ENCODE data around the gene PPP1R18. TPM values are rescaled to one million over a fixed set of nuclear protein-coding genes. Genes with fewer than 3 reads are reported as not detected.

Gene PPP1R18
- total and polyA plus RNA-seq, 9 of the 15 experiments (the other 6 are each of a cell fraction or from before 2014, with no cell fraction given), result 12.0 to 99.2 (median 42.6) TPM

DNA sequence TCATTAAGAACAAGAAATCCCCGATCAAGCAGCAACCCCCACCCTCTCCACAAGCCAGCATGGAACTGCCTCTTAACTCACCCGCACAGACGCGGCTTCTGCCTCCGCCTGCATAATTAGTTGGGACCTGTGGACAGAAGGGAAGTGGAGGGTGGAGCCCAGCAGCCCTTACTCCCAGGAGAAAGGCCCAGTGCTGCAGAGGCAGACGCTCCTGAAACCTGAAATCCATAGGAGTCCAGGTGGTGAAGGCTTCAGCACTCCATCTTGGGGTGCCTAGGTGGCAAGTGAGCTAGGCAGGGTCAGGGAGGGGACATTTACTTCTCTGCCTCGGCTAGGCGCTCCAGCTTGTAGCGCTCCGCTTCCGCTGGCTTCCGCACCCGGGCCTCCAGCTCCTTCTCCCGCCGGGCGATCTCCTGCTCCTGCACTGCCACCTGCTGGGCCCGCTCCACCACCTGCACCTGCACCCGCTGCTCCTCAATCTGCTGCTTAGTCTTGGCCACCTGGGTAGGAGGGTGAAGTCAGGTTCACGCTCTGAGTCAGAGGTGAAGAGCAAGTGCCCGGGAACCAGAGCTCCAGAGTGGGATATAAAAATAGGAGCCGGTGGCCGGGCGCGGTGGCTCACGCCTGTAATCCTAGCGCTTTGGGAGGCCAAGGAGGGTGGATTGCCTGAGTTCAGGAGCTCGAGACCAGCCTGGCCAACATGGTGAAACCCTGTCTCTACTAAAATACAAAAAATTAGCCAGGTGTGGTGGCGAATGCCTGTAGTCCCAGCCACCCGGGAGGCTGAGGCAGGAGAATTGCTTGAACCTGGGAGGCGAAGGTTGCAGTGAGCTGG lies 44.4 kb upstream of the PPP1R18 start (continued):
- TF ChIP-seq KAT7 (CRISPR knock-in tag; IDR thresholded peaks at IDR 0.05; ENCODE audit: borderline replicate concordance), result peak; percentile 66; the same call in 1 of the 2 replicates
- TF ChIP-seq ZFX (CRISPR knock-in tag; IDR thresholded peaks at IDR 0.05), result no peak
- TF ChIP-seq SUPT5H (IDR thresholded peaks at IDR 0.05), result no peak
- no peak for TF ChIP-seq NR1H2 (CRISPR knock-in tag; IDR thresholded peaks at IDR 0.05)
- TF ChIP-seq TCF3 (CRISPR knock-in tag; IDR thresholded peaks at IDR 0.05), result peak; percentile 34; the same call in 1 of the 2 replicates
- TF ChIP-seq, protein P1, sequence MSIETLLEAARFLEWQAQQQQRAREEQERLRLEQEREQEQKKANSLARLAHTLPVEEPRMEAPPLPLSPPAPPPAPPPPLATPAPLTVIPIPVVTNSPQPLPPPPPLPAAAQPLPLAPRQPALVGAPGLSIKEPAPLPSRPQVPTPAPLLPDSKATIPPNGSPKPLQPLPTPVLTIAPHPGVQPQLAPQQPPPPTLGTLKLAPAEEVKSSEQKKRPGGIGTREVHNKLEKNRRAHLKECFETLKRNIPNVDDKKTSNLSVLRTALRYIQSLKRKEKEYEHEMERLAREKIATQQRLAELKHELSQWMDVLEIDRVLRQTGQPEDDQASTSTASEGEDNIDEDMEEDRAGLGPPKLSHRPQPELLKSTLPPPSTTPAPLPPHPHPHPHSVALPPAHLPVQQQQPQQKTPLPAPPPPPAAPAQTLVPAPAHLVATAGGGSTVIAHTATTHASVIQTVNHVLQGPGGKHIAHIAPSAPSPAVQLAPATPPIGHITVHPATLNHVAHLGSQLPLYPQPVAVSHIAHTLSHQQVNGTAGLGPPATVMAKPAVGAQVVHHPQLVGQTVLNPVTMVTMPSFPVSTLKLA (conservative IDR thresholded peaks at IDR 0.05), result no peak
- TF ChIP-seq CXXC5 (CRISPR knock-in tag; IDR thresholded peaks at IDR 0.05), result peak; percentile 22; the same call in 1 of the 2 replicates
- peak; percentile 72 for TF ChIP-seq HMGN3 (IDR thresholded peaks at IDR 0.05; ENCODE audit: borderline replicate concordance, extremely low read depth, insufficient read length, low read depth, low read length)
- TF ChIP-seq, protein P2, sequence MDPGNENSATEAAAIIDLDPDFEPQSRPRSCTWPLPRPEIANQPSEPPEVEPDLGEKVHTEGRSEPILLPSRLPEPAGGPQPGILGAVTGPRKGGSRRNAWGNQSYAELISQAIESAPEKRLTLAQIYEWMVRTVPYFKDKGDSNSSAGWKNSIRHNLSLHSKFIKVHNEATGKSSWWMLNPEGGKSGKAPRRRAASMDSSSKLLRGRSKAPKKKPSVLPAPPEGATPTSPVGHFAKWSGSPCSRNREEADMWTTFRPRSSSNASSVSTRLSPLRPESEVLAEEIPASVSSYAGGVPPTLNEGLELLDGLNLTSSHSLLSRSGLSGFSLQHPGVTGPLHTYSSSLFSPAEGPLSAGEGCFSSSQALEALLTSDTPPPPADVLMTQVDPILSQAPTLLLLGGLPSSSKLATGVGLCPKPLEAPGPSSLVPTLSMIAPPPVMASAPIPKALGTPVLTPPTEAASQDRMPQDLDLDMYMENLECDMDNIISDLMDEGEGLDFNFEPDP (CRISPR knock-in tag; IDR thresholded peaks at IDR 0.05), result no peak
- TF ChIP-seq ZNF583 (CRISPR knock-in tag; IDR thresholded peaks at IDR 0.05), result no peak
- TF ChIP-seq ZNF239 (CRISPR knock-in tag; IDR thresholded peaks at IDR 0.05), result no peak
- peak; percentile 53; the same call in 1 of the 2 replicates for TF ChIP-seq SP1 (CRISPR knock-in tag; IDR thresholded peaks at IDR 0.05)
- TF ChIP-seq, protein P3, sequence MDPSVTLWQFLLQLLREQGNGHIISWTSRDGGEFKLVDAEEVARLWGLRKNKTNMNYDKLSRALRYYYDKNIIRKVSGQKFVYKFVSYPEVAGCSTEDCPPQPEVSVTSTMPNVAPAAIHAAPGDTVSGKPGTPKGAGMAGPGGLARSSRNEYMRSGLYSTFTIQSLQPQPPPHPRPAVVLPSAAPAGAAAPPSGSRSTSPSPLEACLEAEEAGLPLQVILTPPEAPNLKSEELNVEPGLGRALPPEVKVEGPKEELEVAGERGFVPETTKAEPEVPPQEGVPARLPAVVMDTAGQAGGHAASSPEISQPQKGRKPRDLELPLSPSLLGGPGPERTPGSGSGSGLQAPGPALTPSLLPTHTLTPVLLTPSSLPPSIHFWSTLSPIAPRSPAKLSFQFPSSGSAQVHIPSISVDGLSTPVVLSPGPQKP (CRISPR knock-in tag; IDR thresholded peaks at IDR 0.05), result no peak
- no peak for TF ChIP-seq ZNF699 (CRISPR knock-in tag; IDR thresholded peaks at IDR 0.05; ENCODE audit: insufficient replicate concordance)
- TF ChIP-seq FOXA3 (CRISPR knock-in tag; conservative IDR thresholded peaks at IDR 0.05 in 1 of 2, IDR thresholded peaks at IDR 0.05 in 1 of 2), result no peak
- no peak for TF ChIP-seq NR3C1 (CRISPR knock-in tag; IDR thresholded peaks at IDR 0.05)
- TF ChIP-seq ZNF174 (CRISPR knock-in tag; IDR thresholded peaks at IDR 0.05), result no peak
- TF ChIP-seq, protein P4, sequence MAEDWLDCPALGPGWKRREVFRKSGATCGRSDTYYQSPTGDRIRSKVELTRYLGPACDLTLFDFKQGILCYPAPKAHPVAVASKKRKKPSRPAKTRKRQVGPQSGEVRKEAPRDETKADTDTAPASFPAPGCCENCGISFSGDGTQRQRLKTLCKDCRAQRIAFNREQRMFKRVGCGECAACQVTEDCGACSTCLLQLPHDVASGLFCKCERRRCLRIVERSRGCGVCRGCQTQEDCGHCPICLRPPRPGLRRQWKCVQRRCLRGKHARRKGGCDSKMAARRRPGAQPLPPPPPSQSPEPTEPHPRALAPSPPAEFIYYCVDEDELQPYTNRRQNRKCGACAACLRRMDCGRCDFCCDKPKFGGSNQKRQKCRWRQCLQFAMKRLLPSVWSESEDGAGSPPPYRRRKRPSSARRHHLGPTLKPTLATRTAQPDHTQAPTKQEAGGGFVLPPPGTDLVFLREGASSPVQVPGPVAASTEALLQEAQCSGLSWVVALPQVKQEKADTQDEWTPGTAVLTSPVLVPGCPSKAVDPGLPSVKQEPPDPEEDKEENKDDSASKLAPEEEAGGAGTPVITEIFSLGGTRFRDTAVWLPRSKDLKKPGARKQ (CRISPR knock-in tag; IDR thresholded peaks at IDR 0.05), result no peak
